ENCODE results near the gene PTK6.

PTK6 gene

DNA sequence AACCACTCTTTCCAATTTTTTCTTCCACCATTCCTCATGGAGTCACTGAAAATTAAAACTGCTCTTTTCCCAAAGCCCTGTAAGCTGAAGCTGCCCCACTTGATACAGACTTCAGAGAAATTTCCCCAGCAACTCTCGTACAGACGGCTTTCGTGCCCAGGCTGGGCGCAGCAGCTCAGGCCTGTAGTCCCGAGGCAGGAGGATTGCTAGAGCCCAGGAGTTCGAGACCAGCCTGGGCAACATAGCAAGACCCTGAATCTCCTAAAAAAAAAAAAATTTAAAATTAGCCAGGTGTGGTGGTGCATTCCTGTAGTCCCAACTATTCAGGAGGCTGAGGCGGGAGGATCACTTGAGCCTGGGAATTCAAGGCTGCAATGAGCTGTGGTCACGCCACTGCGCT, 10.0 kb downstream of the PTK6 start:
- Histone ChIP-seq H3K27me3 (ENCODE audit: control insufficient read depth, insufficient read depth, low read length, poor library complexity, severe bottlenecking) (no peaks in the 10 kb centered on the region), H3K9me3 (ENCODE audit: control insufficient read depth, low read length) (no peaks in the 10 kb centered on the region), H3K4me3 (ENCODE audit: insufficient read depth, low read depth, low read length) (no peak overlapping the region), H3K36me3 (ENCODE audit: control insufficient read depth, insufficient read depth, low read length) (peaks cover 16% of the 10 kb centered on the region), H3K27ac (ENCODE audit: insufficient read depth, low read depth, low read length, poor library complexity, severe bottlenecking) (no peak overlapping the region), H3K4me1 (ENCODE audit: control insufficient read depth, insufficient read depth, low read length) (no peaks in the 10 kb centered on the region)
- 92 to 95% methylated on average over 9 of the region's 9 CpGs for WGBS, 2 experiments

DNA sequence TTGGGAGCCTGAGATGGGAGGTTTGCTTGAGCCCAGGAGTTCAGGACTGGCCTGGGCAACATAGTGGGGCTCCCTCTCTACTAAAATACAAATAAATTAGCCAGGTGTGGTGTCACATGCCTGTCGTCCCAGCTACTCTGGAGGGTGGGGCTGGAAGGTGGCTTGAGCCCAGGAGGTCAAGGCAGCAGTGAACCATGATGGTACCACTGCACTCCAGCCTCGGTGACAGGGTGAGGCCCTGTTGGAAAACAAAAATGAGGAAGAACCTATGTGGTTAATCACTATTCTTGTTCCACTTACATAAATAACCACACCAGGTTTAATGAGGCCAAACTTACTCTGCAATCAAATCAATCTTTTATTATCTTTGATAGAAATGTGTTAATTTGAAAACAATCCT, 11.2 kb downstream of the PTK6 start:
- no peaks in the 10 kb centered on the region for H3K9me3 ChIP-seq (ENCODE audit: control insufficient read depth, low read length)
- H3K27me3 ChIP-seq (ENCODE audit: control insufficient read depth, insufficient read depth, low read length, poor library complexity, severe bottlenecking) = no peaks in the 10 kb centered on the region
- no peaks in the 10 kb centered on the region for H3K4me1 ChIP-seq (ENCODE audit: control insufficient read depth, insufficient read depth, low read length)
- no peak overlapping the region for H3K27ac ChIP-seq (ENCODE audit: insufficient read depth, low read depth, low read length, poor library complexity, severe bottlenecking)
- peaks cover 17% of the 10 kb centered on the region for H3K36me3 ChIP-seq (ENCODE audit: control insufficient read depth, insufficient read depth, low read length)
- 66 to 68% methylated on average over 2 of the region's 2 CpGs for WGBS, 2 experiments
- H3K4me3 ChIP-seq (ENCODE audit: insufficient read depth, low read depth, low read length) = no peak overlapping the region

DNA sequence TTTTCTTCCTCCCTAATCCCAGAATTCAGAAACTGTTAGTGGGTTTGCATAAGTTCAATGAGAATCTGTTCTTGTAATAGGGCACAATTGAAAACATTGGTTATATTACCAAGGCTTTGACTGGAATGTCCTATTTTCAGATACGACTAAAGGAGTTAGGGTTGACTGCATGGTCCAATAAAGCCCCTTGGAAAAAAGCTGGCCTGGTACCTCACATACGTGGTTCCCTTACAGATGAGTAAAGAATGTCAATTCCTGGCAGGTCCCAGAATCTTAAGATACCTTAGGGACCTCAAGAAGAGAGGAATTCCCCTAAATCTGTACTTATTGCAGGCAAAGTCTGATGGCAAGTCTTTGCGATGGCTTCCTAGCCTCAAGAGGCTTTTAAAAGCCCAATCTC, 12.0 kb downstream of the PTK6 start:
- no peaks in the 10 kb centered on the region for H3K4me1 ChIP-seq (ENCODE audit: control insufficient read depth, insufficient read depth, low read length)
- peaks cover 1% of the 10 kb centered on the region for H3K27me3 ChIP-seq (ENCODE audit: control insufficient read depth, insufficient read depth, low read length, poor library complexity, severe bottlenecking)
- no peak overlapping the region for H3K4me3 ChIP-seq (ENCODE audit: insufficient read depth, low read depth, low read length)
- peaks cover 17% of the 10 kb centered on the region for H3K36me3 ChIP-seq (ENCODE audit: control insufficient read depth, insufficient read depth, low read length)
- H3K9me3 ChIP-seq (ENCODE audit: control insufficient read depth, low read length) = no peaks in the 10 kb centered on the region
- 82 to 83% methylated on average over 3 of the region's 3 CpGs for WGBS, 2 experiments
- H3K27ac ChIP-seq (ENCODE audit: insufficient read depth, low read depth, low read length, poor library complexity, severe bottlenecking) = no peak overlapping the region

DNA sequence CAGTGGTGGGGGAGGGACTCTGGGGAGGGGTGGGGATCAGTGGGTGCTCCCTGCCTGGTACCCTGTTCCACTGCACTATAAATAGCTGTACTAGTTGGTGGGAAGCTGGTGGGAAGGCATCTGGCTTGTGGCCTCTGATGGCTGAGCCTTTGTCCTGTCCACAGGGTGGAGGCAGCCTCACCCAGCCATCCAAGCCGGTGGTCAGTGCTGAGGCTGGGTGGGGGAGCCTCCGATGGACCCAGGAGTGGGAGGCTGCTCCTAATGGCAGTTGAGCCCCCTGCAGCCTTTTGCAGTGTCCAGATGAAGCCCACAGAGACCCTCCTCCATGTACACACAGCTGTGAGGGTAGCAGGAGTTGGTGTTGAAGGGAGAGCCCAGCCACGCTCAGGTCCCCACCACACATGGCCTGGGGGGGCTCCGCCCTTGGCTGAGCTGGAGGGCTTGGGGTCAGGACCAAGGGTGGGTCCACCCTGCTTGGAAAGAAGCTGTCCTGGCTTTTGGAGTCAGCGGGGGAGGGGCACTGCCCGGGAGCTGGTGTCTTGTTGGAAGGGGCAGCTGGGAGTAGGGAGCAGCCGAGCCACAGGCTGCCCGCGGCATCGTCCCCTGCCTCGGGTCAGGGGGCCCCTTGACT, 14.1 kb downstream of the PTK6 start:
- Histone ChIP-seq H3K4me3 (ENCODE audit: insufficient read depth, low read depth, low read length) (no peak overlapping the region), H3K36me3 (ENCODE audit: control insufficient read depth, insufficient read depth, low read length) (peaks cover 17% of the 10 kb centered on the region), H3K9me3 (ENCODE audit: control insufficient read depth, low read length) (no peaks in the 10 kb centered on the region), H3K27me3 (ENCODE audit: control insufficient read depth, insufficient read depth, low read length, poor library complexity, severe bottlenecking) (peaks cover 22% of the 10 kb centered on the region), H3K4me1 (ENCODE audit: control insufficient read depth, insufficient read depth, low read length) (peaks cover 10% of the 10 kb centered on the region), H3K27ac (ENCODE audit: insufficient read depth, low read depth, low read length, poor library complexity, severe bottlenecking) (no peak overlapping the region)
- WGBS, 2 experiments = 97 to 98% methylated on average over 11 of the region's 11 CpGs

DNA sequence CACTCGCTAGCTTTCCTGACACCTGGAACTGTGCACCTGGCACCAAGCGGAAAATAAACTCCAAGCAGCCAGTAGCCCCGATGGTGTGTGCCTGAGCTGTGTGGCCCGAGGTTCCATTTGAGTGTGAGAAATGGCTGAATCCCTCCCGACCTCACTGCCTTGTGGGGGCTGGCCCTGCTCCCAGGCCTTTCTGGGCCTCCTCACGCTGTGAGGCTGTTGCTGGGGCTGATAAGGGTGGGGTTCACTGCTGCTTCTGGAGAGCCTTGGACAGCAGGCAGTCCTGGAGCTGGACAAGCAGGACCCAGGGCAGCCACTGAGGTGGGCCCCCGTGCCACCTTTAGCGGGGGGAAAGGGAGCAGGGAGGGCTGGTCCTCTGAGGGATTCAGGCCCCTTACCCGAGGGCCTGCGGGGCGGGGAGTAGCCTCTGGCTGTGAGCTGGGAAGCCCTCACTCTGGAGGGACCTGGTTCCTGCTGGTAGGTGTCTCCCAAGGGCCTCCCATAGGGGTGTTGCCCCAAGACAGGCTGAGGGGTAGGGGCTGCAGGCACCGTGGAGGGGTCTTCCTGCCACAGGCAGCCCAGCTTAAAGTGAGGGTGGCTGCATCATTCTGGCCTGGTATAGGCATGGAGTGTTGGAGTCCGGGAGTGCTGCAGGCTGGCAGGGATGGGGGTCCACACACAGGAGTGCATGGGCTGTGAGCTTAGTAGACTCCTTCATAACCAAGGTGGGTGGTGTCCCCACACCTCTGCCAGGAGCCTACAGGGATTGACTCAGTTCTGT, 14.9 kb downstream of the PTK6 start:
- Histone ChIP-seq H3K36me3 (ENCODE audit: control insufficient read depth, insufficient read depth, low read length) (peaks cover 17% of the 10 kb centered on the region), H3K27ac (ENCODE audit: insufficient read depth, low read depth, low read length, poor library complexity, severe bottlenecking) (no peak overlapping the region), H3K4me3 (ENCODE audit: insufficient read depth, low read depth, low read length) (peak overlapping the region; percentile 8), H3K27me3 (ENCODE audit: control insufficient read depth, insufficient read depth, low read length, poor library complexity, severe bottlenecking) (peaks cover 24% of the 10 kb centered on the region), H3K9me3 (ENCODE audit: control insufficient read depth, low read length) (no peaks in the 10 kb centered on the region), H3K4me1 (ENCODE audit: control insufficient read depth, insufficient read depth, low read length) (peaks cover 10% of the 10 kb centered on the region)
- WGBS, 2 experiments = 81 to 82% methylated on average over 13 of the region's 13 CpGs

DNA sequence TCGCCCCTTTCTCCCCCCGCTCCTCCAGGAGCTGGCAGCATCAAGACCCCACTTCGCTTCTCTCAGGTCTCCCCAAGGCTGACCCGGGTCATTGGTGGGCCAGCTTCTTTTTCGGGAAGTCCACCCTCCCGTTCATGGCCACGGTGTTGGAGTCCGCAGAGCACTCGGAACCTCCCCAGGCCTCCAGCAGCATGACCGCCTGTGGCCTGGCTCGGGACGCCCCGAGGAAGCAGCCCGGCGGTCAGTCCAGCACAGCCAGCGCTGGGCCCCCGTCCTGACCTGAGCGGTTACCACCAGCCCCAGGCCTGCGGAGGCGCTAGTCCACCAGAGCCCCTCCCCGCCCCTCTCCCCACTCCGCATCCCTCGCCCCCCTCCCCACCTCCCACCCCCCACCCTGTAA, 15.6 kb downstream of the PTK6 start:
- no peaks in the 10 kb centered on the region for H3K9me3 ChIP-seq (ENCODE audit: control insufficient read depth, low read length)
- H3K4me1 ChIP-seq (ENCODE audit: control insufficient read depth, insufficient read depth, low read length) = peaks cover 10% of the 10 kb centered on the region
- no peak overlapping the region for H3K27ac ChIP-seq (ENCODE audit: insufficient read depth, low read depth, low read length, poor library complexity, severe bottlenecking)
- H3K27me3 ChIP-seq (ENCODE audit: control insufficient read depth, insufficient read depth, low read length, poor library complexity, severe bottlenecking) = peaks cover 24% of the 10 kb centered on the region
- peaks cover 17% of the 10 kb centered on the region for H3K36me3 ChIP-seq (ENCODE audit: control insufficient read depth, insufficient read depth, low read length)
- 12% methylated on average over 20 of the region's 23 CpGs for WGBS, 2 experiments
- peak overlapping the region; percentile 76 for H3K4me3 ChIP-seq (ENCODE audit: insufficient read depth, low read depth, low read length)

DNA sequence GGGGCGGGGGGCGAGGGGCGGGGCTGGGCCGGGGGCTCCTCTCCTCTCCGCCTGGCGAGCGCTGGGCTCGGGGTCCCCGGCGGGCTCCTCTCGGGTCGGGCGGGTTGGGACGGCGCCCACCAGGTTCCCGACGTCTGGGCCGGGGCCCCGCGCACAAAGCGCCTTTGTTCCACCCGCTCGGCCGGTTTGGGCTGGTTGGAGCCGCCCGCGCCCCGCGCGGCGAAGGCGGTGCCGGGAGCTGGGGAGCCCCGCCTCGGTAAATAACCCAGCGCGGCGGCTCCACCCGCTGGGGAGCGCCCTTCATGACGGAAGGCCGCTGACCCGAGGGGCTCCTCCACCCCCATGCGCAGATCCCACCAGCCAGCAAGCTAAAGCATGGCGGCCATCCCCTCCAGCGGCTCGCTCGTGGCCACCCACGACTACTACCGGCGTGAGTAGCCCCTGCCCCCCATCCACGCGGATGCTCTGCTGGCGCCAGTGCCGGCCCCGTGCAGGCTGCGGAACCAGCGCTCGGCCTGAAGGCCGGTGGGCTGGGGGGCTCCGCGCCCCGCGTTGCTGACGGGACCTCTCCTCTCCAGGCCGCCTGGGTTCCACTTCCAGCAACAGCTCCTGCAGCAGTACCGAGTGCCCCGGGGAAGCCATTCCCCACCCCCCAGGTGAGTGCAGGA, 16.1 kb downstream of the PTK6 start:
- Histone ChIP-seq H3K27me3 (ENCODE audit: control insufficient read depth, insufficient read depth, low read length, poor library complexity, severe bottlenecking) (peaks cover 24% of the 10 kb centered on the region), H3K27ac (ENCODE audit: insufficient read depth, low read depth, low read length, poor library complexity, severe bottlenecking) (peak overlapping the region; percentile 96), H3K9me3 (ENCODE audit: control insufficient read depth, low read length) (no peaks in the 10 kb centered on the region), H3K4me1 (ENCODE audit: control insufficient read depth, insufficient read depth, low read length) (peaks cover 10% of the 10 kb centered on the region), H3K4me3 (ENCODE audit: insufficient read depth, low read depth, low read length) (peak overlapping the region; percentile 76), H3K36me3 (ENCODE audit: control insufficient read depth, insufficient read depth, low read length) (peaks cover 17% of the 10 kb centered on the region)
- WGBS, 2 experiments = 0 to 1% methylated on average over 68 of the region's 68 CpGs

DNA sequence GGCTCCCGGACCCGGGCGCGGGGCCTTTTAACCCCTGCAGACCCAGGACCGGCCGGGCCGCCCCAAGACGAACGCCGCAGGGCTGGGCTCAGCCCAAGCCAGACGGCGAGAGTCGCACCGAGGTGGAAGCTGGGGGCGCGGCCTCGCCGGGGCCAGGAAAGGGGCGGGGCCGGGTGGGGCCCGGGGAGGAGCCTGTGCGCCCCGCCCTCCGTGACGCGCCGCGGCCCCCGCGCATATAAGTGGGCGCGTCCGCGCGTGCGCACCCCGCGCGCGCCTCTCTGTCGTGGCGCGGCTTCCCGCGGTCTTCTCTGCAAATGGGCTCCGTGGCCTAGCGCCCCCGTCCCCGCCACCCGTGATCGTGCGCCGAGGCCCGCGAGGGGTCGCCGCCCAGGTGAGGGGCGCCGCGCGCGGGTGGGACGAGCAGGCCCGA, 16.7 kb downstream of the PTK6 start, which contains the start of gene PPDPF:
PPDPF (plus strand) TSS at position 262 of the 430 bp plus-strand sequence. CDS start 544 bp downstream, outside the sequence.
- Histone ChIP-seq H3K27ac (ENCODE audit: insufficient read depth, low read depth, low read length, poor library complexity, severe bottlenecking) (peak within 1 kb of the TSS; percentile 96), H3K27me3 (ENCODE audit: control insufficient read depth, insufficient read depth, low read length, poor library complexity, severe bottlenecking) (peaks cover 24% of the 10 kb centered on the region), H3K36me3 (ENCODE audit: control insufficient read depth, insufficient read depth, low read length) (peaks cover 17% of the 10 kb centered on the region), H3K9me3 (ENCODE audit: control insufficient read depth, low read length) (no peaks in the 10 kb centered on the region), H3K4me1 (ENCODE audit: control insufficient read depth, insufficient read depth, low read length) (peaks cover 10% of the 10 kb centered on the region), H3K4me3 (ENCODE audit: insufficient read depth, low read depth, low read length) (peak within 1 kb of the TSS; percentile 76)
- WGBS, 2 experiments = 0% methylated on average over 64 of the region's 64 CpGs

DNA sequence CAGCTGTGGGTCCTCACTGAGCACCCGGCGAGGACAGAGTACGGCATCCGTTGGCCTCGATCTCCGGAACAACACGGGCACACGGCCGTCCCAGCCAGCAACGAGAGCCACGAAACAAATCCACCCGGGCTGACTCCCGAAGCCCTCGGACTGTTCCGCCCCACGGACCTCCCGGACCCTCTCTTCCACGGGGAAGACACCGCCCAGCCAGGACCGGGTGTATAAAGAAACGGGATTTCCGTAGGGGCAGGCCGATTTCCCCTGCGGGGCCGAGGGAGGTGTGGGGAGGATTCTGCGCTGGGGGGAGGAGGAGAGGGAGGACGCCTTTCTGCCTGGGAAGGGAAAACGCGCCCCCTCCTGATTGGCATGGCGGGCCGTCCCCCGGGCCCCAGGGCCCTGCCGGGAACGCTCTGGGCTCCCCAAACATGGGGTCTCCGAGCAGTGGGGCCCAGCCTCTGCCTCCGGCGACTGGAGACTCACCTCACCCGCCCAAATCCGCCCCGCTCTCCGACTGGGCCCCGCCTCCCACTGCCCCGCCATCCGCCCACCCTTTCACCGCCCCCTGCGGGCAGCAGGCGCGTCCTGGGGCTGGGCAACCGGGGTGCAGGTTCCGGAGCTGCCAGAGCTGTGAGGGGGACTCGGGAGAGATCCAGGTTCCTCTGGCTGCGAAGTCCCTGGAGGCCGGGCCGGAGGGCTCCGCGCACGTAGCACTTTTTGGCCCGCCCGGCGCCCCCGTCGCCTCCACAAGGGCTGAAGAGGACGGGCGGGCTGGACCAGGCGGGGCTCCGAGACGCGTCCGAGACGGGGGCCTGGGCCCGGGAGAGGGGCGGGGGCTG, 17.3 kb downstream of the PTK6 start:
- H3K4me3 ChIP-seq (ENCODE audit: insufficient read depth, low read depth, low read length) = peak overlapping the region; percentile 76
- peaks cover 24% of the 10 kb centered on the region for H3K27me3 ChIP-seq (ENCODE audit: control insufficient read depth, insufficient read depth, low read length, poor library complexity, severe bottlenecking)
- H3K36me3 ChIP-seq (ENCODE audit: control insufficient read depth, insufficient read depth, low read length) = peaks cover 17% of the 10 kb centered on the region
- peaks cover 10% of the 10 kb centered on the region for H3K4me1 ChIP-seq (ENCODE audit: control insufficient read depth, insufficient read depth, low read length)
- H3K9me3 ChIP-seq (ENCODE audit: control insufficient read depth, low read length) = no peaks in the 10 kb centered on the region
- peak overlapping the region; percentile 96 for H3K27ac ChIP-seq (ENCODE audit: insufficient read depth, low read depth, low read length, poor library complexity, severe bottlenecking)
- 8 to 9% methylated on average over 72 of the region's 72 CpGs for WGBS, 2 experiments
